Sigmoid colon (tissue), 7 donors: ENCODE measurements around the gene PCYT1A. TPM values are rescaled to one million over a fixed set of nuclear protein-coding genes. Genes with fewer than 3 reads are reported as not detected.

Experiments used
- DNase-seq: peaks from one replicate; pipeline ENCODE4 v3.0.0-alpha.2; 2019
- H3K27ac ChIP-seq, 4 donors: fragments of 200-600 bp; sonication (generic); one replicate each; pipeline ENCODE4 v1.5.1; 2016 to 2019; ENCODE audit warnings: mild to moderate bottlenecking in 1 of 4
- H3K27me3 ChIP-seq, 3 donors: fragments of 200-600 bp; sonication (generic); one replicate each; pipeline ENCODE4 v1.5.1; 2019; ENCODE audit warnings: mild to moderate bottlenecking in 1 of 3
- H3K36me3 ChIP-seq, 4 donors: fragments of 200-600 bp; sonication (generic); one replicate each; pipeline ENCODE4 v1.5.1; 2016 to 2019
- H3K4me1 ChIP-seq, 4 donors: fragments of 200-600 bp; sonication (generic); one replicate each; pipeline ENCODE4 v1.5.1; 2017 to 2019
- H3K4me3 ChIP-seq, 4 donors: fragments of 200-600 bp; sonication (generic); one replicate each; pipeline ENCODE4 v1.5.1; 2017 to 2019; ENCODE audit warnings: mild to moderate bottlenecking in 2 of 4, moderate library complexity in 1 of 4
- H3K9me3 ChIP-seq, 4 donors: fragments of 200-600 bp in 3 of 4; sonication (generic) in 3 of 4; one replicate each; pipeline versions ENCODE4 v1.5.1 to v1.6.1; 2013 to 2019
- EP300 ChIP-seq, 4 donors: sonication (generic); formaldehyde crosslinking; IDR thresholded peaks; one replicate each; pipeline ENCODE4 v1.6.1; 2017; ENCODE audit warnings: antibody characterized with exemption in 4 of 4
- POLR2A ChIP-seq, 2 donors: fragments of 450-650 bp; IDR thresholded peaks; one replicate each; pipeline ENCODE4 v1.6.1; 2016; ENCODE audit warnings: antibody characterized with exemption in 2 of 2, mild to moderate bottlenecking in 2 of 2, moderate library complexity in 2 of 2
- POLR2AphosphoS5 ChIP-seq, 4 donors: sonication (generic); formaldehyde crosslinking; IDR thresholded peaks; one replicate each; pipeline ENCODE4 v1.6.1; 2017; ENCODE audit warnings: antibody characterized with exemption in 4 of 4
- WGBS, 2 donors: extraction: QIAGEN DNeasy Blood & Tissue Kit; methylation state at CpG; one replicate each; pipeline ENCODE4 v1.1.7; 2013; 5-methylcytosine and 5-hydroxymethylcytosine counted together
- intact Hi-C: fragments of 100-400 bp; cut with DNase I; formaldehyde crosslinking; loops from one replicate; pipeline ENCODE4 v1.15.1; 2023
- polyA plus RNA-seq, 3 donors: library from polyadenylated mRNA; stranded (reverse); fragments of 200-250 nt; gene quantifications; one replicate each; pipeline ENCODE4 v1.2.3, GENCODE V29; 2013
- total RNA-seq, 4 donors: library from RNA; depleted of rRNA; stranded (reverse); fragments of >200 nt; gene quantifications; one replicate each; pipeline ENCODE4 v1.1.0, GENCODE V29; 2016
- TF ChIP-seq, protein P1 (sequence below), 4 experiments: fragments of 450-650 bp in 3 of 4; fragments of 200-600 bp in 1 of 4; IDR thresholded peaks; one replicate each; pipeline ENCODE4 v1.5.1; 2016 to 2019; ENCODE audit warnings: antibody characterized with exemption in 4 of 4, mild to moderate bottlenecking in 3 of 4, moderate library complexity in 2 of 4
- donor health status: healthy with polysubstance abuse.
- donor health status: Bipolar disorder and iron deficiency.
- donor health status: healthy.

The PCYT1A gene
- total and polyA plus RNA-seq, 7 donors: 25.8 to 88.6 (median 61.4) TPM

GRCh38 chr3:196237203-196237602 lies 50.3 kb downstream of the PCYT1A start:
- 78 to 94% methylated on average over 5 of the region's 5 CpGs for WGBS, 2 donors
- Histone ChIP-seq H3K9me3 (no peaks in the 10 kb centered on the region), H3K4me3 (no peak overlapping the region), H3K36me3 (peaks cover 10 to 55% (median 25%) of the 10 kb centered on the region in 4 donors), H3K27me3 (no peaks in the 10 kb centered on the region), H3K4me1 (no peaks in the 10 kb centered on the region), H3K27ac (no peak overlapping the region)
- intact Hi-C loops: no loop called here
- DNase-seq: no peak
- TF ChIP-seq, protein P1, sequence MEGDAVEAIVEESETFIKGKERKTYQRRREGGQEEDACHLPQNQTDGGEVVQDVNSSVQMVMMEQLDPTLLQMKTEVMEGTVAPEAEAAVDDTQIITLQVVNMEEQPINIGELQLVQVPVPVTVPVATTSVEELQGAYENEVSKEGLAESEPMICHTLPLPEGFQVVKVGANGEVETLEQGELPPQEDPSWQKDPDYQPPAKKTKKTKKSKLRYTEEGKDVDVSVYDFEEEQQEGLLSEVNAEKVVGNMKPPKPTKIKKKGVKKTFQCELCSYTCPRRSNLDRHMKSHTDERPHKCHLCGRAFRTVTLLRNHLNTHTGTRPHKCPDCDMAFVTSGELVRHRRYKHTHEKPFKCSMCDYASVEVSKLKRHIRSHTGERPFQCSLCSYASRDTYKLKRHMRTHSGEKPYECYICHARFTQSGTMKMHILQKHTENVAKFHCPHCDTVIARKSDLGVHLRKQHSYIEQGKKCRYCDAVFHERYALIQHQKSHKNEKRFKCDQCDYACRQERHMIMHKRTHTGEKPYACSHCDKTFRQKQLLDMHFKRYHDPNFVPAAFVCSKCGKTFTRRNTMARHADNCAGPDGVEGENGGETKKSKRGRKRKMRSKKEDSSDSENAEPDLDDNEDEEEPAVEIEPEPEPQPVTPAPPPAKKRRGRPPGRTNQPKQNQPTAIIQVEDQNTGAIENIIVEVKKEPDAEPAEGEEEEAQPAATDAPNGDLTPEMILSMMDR (IDR thresholded peaks at IDR 0.05): no peak
- no peak for TF ChIP-seq POLR2A (IDR thresholded peaks at IDR 0.05)
- no peak for TF ChIP-seq EP300 (IDR thresholded peaks at IDR 0.05)
- no peak for TF ChIP-seq POLR2AphosphoS5 (IDR thresholded peaks at IDR 0.05)

DNA sequence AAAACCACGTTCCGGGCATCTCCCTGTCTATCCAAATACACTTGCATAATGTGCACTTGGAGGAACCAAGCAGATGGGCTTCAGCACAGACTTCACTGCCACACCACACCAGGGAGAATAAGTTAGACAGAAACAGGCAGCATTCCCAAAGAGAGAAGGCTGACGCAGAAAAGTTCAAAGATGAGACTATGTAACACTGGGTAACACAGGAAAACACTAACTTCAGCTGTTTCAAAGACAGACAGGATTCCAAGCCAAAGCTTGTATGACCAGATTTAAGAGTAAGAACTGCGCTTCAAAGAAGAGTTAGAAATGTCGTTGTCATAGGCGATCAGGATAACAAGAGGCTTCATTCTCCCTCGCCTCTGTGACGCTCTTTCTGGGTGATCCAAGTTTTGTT lies 51.3 kb downstream of the PCYT1A start:
- Histone ChIP-seq H3K9me3 (no peaks in the 10 kb centered on the region), H3K4me3 (no peak overlapping the region), H3K36me3 (peaks cover 10 to 46% (median 18%) of the 10 kb centered on the region in 4 donors), H3K27me3 (no peaks in the 10 kb centered on the region), H3K27ac (no peak overlapping the region), H3K4me1 (no peaks in the 10 kb centered on the region)
- no peak for TF ChIP-seq POLR2A (IDR thresholded peaks at IDR 0.05)
- no peak for TF ChIP-seq POLR2AphosphoS5 (IDR thresholded peaks at IDR 0.05)
- TF ChIP-seq, protein P1 (IDR thresholded peaks at IDR 0.05): no peak
- TF ChIP-seq EP300 (IDR thresholded peaks at IDR 0.05): no peak
- DNase-seq: no peak
- intact Hi-C loops: no loop called here
- WGBS, 2 donors: 95 to 96% methylated on average over 8 of the region's 8 CpGs

DNA sequence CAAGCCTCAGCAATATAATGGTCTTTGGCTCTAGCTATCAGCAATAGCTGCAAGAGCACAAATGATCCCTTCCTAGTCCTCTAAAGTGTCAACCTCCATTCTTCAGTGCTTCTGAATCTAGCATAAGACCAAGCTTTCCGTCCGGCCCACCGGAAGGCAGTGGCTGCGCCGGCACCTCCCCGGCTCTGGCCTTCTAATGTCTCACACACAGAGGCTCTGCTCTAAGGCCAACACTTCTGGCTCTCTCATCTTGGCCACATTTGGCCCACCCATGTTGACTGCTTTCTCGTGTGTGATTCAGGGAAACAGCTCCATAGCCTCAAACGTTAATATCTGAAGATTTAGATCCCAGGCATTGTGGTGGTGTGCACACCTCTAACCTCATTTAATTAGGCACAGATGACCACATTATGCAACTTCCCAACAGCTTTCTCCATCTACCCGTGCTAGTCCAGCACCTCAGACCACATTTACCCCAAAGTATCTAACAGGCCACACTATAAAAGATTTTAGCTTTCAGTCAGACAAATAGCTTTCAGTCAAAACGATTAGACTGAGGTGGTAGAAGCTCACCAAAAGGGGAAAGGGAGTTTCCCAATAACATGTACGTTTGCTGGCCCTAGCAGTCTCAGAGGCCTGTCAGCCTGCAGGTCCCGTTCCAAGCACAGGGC lies 51.9 kb downstream of the PCYT1A start:
- TF ChIP-seq POLR2A (IDR thresholded peaks at IDR 0.05): no peak
- 83 to 87% methylated on average over 12 of the region's 12 CpGs for WGBS, 2 donors
- intact Hi-C loops: no loop called here
- Histone ChIP-seq H3K27me3 (no peaks in the 10 kb centered on the region), H3K4me1 (no peaks in the 10 kb centered on the region), H3K9me3 (no peaks in the 10 kb centered on the region), H3K36me3 (peaks cover 10 to 39% (median 17%) of the 10 kb centered on the region in 4 donors), H3K4me3 (no peak overlapping the region), H3K27ac (no peak overlapping the region)
- no peak for DNase-seq

DNA sequence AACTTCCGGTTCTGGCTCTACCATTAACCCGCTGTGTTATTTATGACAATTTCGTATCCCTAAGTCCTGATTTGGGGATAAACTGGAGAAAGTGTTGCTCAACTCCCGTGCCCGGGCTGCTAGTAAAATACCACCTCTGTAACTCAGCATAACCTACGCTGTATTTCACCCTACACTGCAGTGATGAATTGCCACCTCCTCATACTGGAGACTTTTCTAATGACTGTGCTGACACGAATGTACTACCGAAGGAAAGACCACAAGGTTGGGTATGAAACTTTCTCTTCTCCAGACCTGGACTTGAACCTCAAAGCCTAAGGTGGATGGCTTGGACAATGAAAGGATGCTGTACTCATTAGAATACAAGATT lies 54.7 kb downstream of the PCYT1A start:
- 84 to 94% methylated on average over 8 of the region's 8 CpGs for WGBS, 2 donors
- H3K4me1 ChIP-seq: peaks cover 0 to under 1% (median 0%) of the 10 kb centered on the region in 4 donors
- no peak for DNase-seq
- H3K36me3 ChIP-seq: peaks cover 3 to 12% (median 7%) of the 10 kb centered on the region in 4 donors
- H3K27ac ChIP-seq: no peak overlapping the region
- intact Hi-C loops: no loop called here
- no peak overlapping the region for H3K4me3 ChIP-seq
- H3K27me3 ChIP-seq: no peaks in the 10 kb centered on the region
- H3K9me3 ChIP-seq: no peaks in the 10 kb centered on the region
- no peak for TF ChIP-seq POLR2A (IDR thresholded peaks at IDR 0.05)
- TF ChIP-seq, protein P1 (IDR thresholded peaks at IDR 0.05): no peak
- TF ChIP-seq EP300 (IDR thresholded peaks at IDR 0.05): no peak
- no peak for TF ChIP-seq POLR2AphosphoS5 (IDR thresholded peaks at IDR 0.05)

GRCh38 chr3:196232154-196232881 lies 55.2 kb downstream of the PCYT1A start:
- Histone ChIP-seq H3K27me3 (peaks cover 0 to 5% (median 0%) of the 10 kb centered on the region in 3 donors), H3K36me3 (peaks cover 0 to 7% (median 3%) of the 10 kb centered on the region in 4 donors), H3K4me3 (no peak overlapping the region), H3K27ac (no peak overlapping the region), H3K9me3 (no peaks in the 10 kb centered on the region), H3K4me1 (peaks cover 0 to 5% (median 0%) of the 10 kb centered on the region in 4 donors)
- intact Hi-C loops: no loop called here
- no peak for DNase-seq
- TF ChIP-seq, protein P1 (IDR thresholded peaks at IDR 0.05): no peak
- TF ChIP-seq EP300 (IDR thresholded peaks at IDR 0.05) (no peak), POLR2AphosphoS5 (IDR thresholded peaks at IDR 0.05) (no peak), POLR2A (IDR thresholded peaks at IDR 0.05) (no peak)
- 93 to 95% methylated on average over 12 of the region's 12 CpGs for WGBS, 2 donors
